Epithelial cell of esophagus (primary cell): ENCODE data around the gene BLID.
A peak's percentile ranks its signal among the peaks of the same experiment; 100 is the strongest.

ENCODE experiments used
- DNase-seq: peaks from one replicate; pipeline ENCODE4 v3.0.0; 2010; ENCODE audit warnings: low read depth
- H3K4me3 ChIP-seq: 2 replicates; pipeline ENCODE4 v1.5.1; 2011; ENCODE audit warnings: mild to moderate bottlenecking, low read length, control low read depth
- TF ChIP-seq, protein P1 (sequence below): IDR thresholded peaks from 2 replicates; pipeline ENCODE4 v1.5.1; 2011; ENCODE audit warnings: low read depth, mild to moderate bottlenecking, low read length, control low read depth, inconsistent platforms; ENCODE audit not compliant: insufficient read depth; ENCODE audit errors: missing control alignments

BLID gene

DNA sequence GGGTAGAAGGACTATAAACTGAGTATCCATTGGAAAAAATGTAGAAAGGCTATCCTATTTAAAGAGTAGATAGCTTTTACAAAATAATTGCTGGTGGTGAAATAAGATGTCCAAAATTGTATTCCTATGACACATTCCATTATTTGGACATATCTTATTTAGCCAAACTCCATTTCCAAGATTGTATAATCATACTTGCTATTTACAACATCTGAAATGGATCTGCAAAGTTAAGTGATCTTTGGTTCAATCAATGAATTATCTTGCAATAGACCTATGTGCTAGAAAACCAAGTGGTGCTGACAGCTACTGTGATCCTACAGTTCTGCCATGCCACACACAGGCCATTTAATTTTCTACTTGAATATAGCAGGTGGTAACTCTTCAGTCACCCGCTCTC lies 11.0 kb upstream of the BLID start:
- TF ChIP-seq, protein P1, sequence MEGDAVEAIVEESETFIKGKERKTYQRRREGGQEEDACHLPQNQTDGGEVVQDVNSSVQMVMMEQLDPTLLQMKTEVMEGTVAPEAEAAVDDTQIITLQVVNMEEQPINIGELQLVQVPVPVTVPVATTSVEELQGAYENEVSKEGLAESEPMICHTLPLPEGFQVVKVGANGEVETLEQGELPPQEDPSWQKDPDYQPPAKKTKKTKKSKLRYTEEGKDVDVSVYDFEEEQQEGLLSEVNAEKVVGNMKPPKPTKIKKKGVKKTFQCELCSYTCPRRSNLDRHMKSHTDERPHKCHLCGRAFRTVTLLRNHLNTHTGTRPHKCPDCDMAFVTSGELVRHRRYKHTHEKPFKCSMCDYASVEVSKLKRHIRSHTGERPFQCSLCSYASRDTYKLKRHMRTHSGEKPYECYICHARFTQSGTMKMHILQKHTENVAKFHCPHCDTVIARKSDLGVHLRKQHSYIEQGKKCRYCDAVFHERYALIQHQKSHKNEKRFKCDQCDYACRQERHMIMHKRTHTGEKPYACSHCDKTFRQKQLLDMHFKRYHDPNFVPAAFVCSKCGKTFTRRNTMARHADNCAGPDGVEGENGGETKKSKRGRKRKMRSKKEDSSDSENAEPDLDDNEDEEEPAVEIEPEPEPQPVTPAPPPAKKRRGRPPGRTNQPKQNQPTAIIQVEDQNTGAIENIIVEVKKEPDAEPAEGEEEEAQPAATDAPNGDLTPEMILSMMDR = no peak
- no peak for DNase-seq
- H3K4me3 ChIP-seq = no peak overlapping the region

DNA sequence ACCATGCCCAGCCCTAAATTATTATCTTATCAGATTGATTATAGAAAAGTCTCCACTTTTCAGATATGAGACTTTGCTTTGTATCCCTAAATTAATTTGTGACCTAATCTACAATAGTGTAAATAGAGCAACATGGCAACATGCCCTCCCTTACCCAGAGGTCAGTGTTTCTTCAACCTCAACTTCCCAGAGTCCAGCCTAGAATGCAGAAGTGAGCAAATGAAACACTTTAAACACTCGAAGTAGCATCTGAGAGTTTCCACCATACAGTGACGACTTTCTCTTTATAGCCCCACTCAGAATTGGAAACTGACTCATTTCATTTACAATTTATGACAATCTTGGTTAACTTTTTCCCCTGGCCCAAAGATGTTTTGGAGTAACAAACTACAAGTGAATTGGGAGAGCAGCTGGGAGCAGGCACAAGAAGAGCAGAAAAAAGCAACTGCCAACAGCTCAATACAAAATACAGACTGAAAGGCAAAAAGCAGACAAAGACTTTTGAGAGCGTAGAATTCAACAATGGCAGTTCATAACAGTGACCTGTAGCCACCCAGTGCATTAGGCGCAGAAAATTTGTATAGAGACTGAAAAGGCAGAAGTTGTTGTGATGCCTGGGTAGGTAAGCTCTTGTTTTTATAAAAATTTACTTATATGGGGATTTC lies 10.1 kb upstream of the BLID start:
- no peak overlapping the region for H3K4me3 ChIP-seq
- TF ChIP-seq, protein P1 = no peak
- no peak for DNase-seq

DNA sequence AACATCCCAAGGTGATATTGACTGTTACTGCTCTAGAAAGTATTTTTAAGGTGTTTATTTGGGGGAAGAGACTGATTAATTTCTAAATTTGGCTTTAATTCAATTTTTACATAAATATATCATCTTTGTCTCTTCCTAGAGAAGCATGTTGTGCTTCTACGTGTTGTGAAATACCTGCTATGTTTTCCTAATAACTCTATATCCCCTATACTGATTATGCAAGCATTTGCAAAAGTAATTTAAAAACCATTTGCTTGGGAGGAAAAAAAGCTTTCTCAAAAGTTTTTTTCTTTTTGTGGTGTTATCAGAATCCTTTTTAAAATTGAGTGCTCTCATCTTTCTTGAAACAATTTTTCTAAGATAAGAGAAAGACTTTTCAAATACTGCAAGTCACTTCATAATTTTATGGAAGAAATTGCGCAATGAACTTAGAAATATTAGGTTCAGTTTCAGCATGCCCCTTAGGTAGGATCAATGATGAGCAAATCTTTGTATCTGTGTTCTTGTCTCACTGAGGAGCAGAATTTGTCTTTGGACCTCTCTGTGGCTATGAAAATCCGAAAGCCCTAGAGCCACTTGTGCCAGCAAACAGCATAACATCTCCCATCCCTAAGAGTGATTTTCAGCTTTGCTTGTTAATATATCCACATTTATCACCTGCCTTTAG lies 7.4 kb upstream of the BLID start:
- no peak overlapping the region for H3K4me3 ChIP-seq
- DNase-seq = peak; percentile 19
- TF ChIP-seq, protein P1 = no peak

DNA sequence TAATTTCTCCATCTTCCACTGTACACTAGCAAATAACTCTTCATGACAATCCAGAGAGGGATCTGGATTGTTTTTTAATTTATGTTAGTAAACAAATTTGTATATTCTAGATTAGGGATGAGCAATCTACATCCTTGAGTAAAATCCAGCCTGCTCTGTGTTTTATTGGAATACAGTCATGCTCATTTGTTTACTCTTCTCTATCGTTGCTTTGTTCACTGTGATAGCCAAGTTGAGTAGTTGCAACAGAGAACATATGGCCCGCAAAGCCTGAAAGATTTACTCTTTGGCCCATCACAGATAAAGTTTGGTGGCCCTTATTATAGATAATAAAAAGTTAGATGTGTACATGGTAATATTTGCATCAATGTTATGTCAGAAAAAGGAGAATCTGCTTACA lies 6.2 kb upstream of the BLID start:
- no peak for DNase-seq
- H3K4me3 ChIP-seq = no peak overlapping the region
- TF ChIP-seq, protein P1 = no peak

DNA sequence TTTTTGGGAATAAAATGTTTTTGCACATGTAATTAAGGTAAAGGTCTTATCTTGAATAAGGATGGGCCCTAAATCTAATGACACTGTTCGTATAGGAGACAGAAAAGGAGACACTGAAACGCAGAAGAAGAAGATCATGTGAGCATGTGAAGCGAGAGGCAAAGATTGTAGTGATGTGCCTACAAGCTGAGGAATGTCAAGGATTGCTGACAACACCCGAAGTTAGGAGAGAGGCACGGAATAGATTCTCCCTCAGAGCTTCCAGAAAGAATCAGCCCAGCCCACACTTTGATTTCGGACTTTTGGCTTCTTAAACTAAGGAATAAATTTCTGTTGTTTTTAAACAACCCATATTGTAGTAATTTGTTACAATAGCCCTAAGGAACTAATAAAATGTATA lies 4.1 kb upstream of the BLID start:
- no peak overlapping the region for H3K4me3 ChIP-seq
- no peak for DNase-seq
- TF ChIP-seq, protein P1 = no peak

DNA sequence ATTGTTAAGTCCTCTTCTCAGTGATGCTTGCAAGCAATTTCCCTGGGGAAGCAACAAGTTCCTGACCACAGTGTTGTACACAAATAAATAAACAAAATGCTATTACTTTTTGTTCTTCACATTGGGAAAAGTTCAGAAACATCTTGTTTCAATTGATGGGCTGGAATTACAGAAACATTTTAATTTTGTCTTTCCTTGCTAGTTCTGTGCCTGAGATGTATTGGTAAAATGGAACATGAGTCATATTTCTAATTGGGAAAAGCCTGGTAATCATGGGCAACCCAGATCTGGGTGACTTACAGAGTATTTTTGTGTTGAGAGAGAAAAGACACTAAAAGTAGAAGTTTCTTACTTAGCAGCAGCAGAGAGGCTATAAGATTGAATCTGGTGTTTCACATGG lies 576 bp upstream of the BLID start:
- no peak for DNase-seq
- TF ChIP-seq, protein P1 = no peak
- no peak overlapping the region for H3K4me3 ChIP-seq

DNA sequence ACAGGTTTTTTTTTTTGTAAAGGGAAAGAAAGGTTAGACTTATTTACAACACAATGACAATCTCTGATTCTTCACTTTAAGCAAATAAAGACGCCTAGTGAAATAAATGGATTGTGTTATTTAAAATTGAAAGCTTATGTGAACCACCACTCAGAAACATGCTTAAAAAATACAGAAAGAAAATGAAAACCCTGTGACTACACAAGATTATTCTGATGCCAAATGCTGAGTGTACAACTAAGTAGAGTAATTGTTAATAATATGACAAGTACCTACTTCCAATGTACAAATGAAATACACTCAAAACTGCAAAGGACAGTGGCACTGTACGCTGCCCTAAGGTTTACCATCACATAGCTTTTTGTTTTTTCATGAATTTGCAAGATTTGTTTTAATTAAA lies 1.0 kb downstream of the BLID start:
- DNase-seq = no peak
- TF ChIP-seq, protein P1 = no peak
- H3K4me3 ChIP-seq = no peak overlapping the region
